Endothelial cell of umbilical vein (primary cell): ENCODE measurements around the gene AP2A2. TPM values are rescaled to one million over a fixed set of nuclear protein-coding genes. Genes with fewer than 3 reads are reported as not detected.

Source experiments
- BruUV-seq: library from RNA; stranded (reverse); fragments of 400-500 nt; replicated peaks from 2 replicates; lab custom pipeline; 2021; lab: Mats Ljungman, UMichigan
- CTCF ChIA-PET: fragments of 300-600, 350-600 bp; sonication (Branson Sonifier 250); formaldehyde crosslinking; loops from one replicate; lab custom pipeline; 2021; ENCODE audit warnings: antibody characterized with exemption, inconsistent platforms; lab: Charles Lee
- POLR2A ChIA-PET: fragments of 300-600, 350-600 bp; sonication (Branson Sonifier 250); formaldehyde crosslinking; loops from one replicate; lab custom pipeline; 2021; ENCODE audit warnings: antibody characterized with exemption, inconsistent platforms; lab: Charles Lee
- DNase-seq: peaks from one replicate; pipeline ENCODE4 v3.0.0-alpha.2; 2011; ENCODE audit warnings: low read depth, low spot score
- FAIRE-seq: peaks from 2 replicates; lab custom pipeline; 2011; peaks lifted over from hg19 to GRCh38; lab: Jason Lieb, UNC
- H2AFZ ChIP-seq: 2 replicates; pipeline ENCODE4 v1.6.0; 2012; ENCODE audit warnings: low read depth, low read length, control low read depth, inconsistent platforms
- H3K27ac ChIP-seq: 2 replicates; pipeline ENCODE4 v1.5.1; 2011; ENCODE audit warnings: low read depth, mild to moderate bottlenecking, control low read depth, low read length, moderate library complexity; ENCODE audit not compliant: insufficient read depth
- H3K27me3 ChIP-seq, 2 experiments: 2 replicates each; pipeline versions ENCODE4 v1.6.0 to v1.6.1; 2011; ENCODE audit warnings: low read length in 2 of 2, mixed read lengths in 1 of 2; ENCODE audit not compliant: control insufficient read depth in 2 of 2, insufficient read depth in 2 of 2
- H3K36me3 ChIP-seq, 2 experiments: 2 replicates in 1 of 2; 3 replicates in 1 of 2; pipeline ENCODE4 v1.5.1; 2011; ENCODE audit warnings: low read length in 2 of 2, mild to moderate bottlenecking in 1 of 2, moderate library complexity in 1 of 2; ENCODE audit not compliant: control insufficient read depth in 2 of 2, insufficient read depth in 2 of 2; ENCODE audit errors: extremely low read depth in 1 of 2
- H3K4me1 ChIP-seq: 3 replicates; pipeline ENCODE4 v1.5.1; 2011; ENCODE audit warnings: mild to moderate bottlenecking, low read length; ENCODE audit not compliant: control insufficient read depth, insufficient read depth; ENCODE audit errors: extremely low read depth
- H3K4me2 ChIP-seq: 2 replicates; pipeline ENCODE4 v1.6.1; 2011; ENCODE audit warnings: low read length, control low read depth, mixed read lengths; ENCODE audit not compliant: insufficient read depth
- H3K4me3 ChIP-seq, 3 experiments: fragments of 200-600 bp in 1 of 3; sonication (generic), shearing (Covaris generic) in 1 of 3; replicated peaks in 1 of 3; 2 replicates each; pipeline ENCODE4 v1.5.1; 2011 to 2016; ENCODE audit warnings: control low read depth in 3 of 3, low read length in 3 of 3, mild to moderate bottlenecking in 2 of 3, inconsistent platforms in 1 of 3, low read depth in 1 of 3, moderate library complexity in 1 of 3; ENCODE audit not compliant: insufficient read depth in 1 of 3
- H3K79me2 ChIP-seq: 2 replicates; pipeline ENCODE4 v1.6.0; 2012; ENCODE audit warnings: low read length, inconsistent platforms; ENCODE audit not compliant: control insufficient read depth, insufficient read depth
- H3K9ac ChIP-seq: replicated peaks from 2 replicates; pipeline ENCODE3; 2011; ENCODE audit warnings: low read length, control low read depth; ENCODE audit not compliant: insufficient read depth; ENCODE audit errors: extremely low read depth
- H3K9me1 ChIP-seq: replicated peaks from 3 replicates; pipeline ENCODE4 v1.6.0; 2011; ENCODE audit warnings: mild to moderate bottlenecking, low read length; ENCODE audit not compliant: control insufficient read depth, insufficient read depth; ENCODE audit errors: extremely low read depth
- H3K9me3 ChIP-seq: replicated peaks from 2 replicates; pipeline ENCODE4 v1.5.1; 2012; ENCODE audit warnings: low read length, inconsistent platforms; ENCODE audit not compliant: control insufficient read depth, insufficient read depth
- H4K20me1 ChIP-seq: replicated peaks from 2 replicates; pipeline ENCODE3; 2011; ENCODE audit warnings: mild to moderate bottlenecking, low read length; ENCODE audit not compliant: control insufficient read depth, insufficient read depth; ENCODE audit errors: extremely low read depth
- FOS ChIP-seq: IDR thresholded peaks from 2 replicates; pipeline ENCODE4 v1.6.1; 2011; ENCODE audit warnings: mild to moderate bottlenecking, low read length, moderate library complexity, borderline replicate concordance; ENCODE audit not compliant: insufficient read depth
- MYC ChIP-seq: IDR thresholded peaks from one replicate; pipeline ENCODE4 v1.6.1; 2011; ENCODE audit warnings: mild to moderate bottlenecking, low read depth, low read length
- dilution Hi-C: fragments of 300-500 bp; cut with MboI; formaldehyde crosslinking; loops from one replicate; pipeline ENCODE4 v1.15.0; 2019; ENCODE audit warnings: low sequenced_read_pairs; ENCODE audit not compliant: extremely low pct_ligation_motif_present
- intact Hi-C: fragments of 100-400 bp; cut with micrococcal nuclease; formaldehyde crosslinking; loops from one replicate; pipeline ENCODE4 v1.10.0; 2022
- polyA plus RNA-seq, 4 experiments: library from polyadenylated mRNA; depleted of rRNA in 3 of 4; stranded (reverse) in 3 of 4; unstranded in 1 of 4; fragments of >200 nt; gene quantifications; 2 replicates each; pipeline versions ENCODE4 v1.2.1 to v1.2.3, GENCODE V29; 2011 to 2012; ENCODE audit warnings: missing spikeins in 1 of 4
- total RNA-seq: library from RNA; stranded (reverse); gene quantifications from 2 replicates; pipeline ENCODE4 v1.2.3, GENCODE V29; 2021
- TF ChIP-seq, protein P1 (sequence below), 2 donors: IDR thresholded peaks; 1 replicate in 1 of 2; 2 replicates in 1 of 2; pipeline ENCODE4 v1.5.1; 2011; ENCODE audit warnings: low read length in 2 of 2, mild to moderate bottlenecking in 2 of 2, moderate library complexity in 2 of 2, control low read depth in 1 of 2, inconsistent platforms in 1 of 2, low read depth in 1 of 2; ENCODE audit not compliant: insufficient read depth in 1 of 2; ENCODE audit errors: extremely low read depth in 1 of 2

Gene AP2A2
- total and polyA plus RNA-seq, 2 donors (not counting 3 experiments of a cell fraction or from before 2014, with no cell fraction given) = 89.5 to 92.6 TPM

DNA sequence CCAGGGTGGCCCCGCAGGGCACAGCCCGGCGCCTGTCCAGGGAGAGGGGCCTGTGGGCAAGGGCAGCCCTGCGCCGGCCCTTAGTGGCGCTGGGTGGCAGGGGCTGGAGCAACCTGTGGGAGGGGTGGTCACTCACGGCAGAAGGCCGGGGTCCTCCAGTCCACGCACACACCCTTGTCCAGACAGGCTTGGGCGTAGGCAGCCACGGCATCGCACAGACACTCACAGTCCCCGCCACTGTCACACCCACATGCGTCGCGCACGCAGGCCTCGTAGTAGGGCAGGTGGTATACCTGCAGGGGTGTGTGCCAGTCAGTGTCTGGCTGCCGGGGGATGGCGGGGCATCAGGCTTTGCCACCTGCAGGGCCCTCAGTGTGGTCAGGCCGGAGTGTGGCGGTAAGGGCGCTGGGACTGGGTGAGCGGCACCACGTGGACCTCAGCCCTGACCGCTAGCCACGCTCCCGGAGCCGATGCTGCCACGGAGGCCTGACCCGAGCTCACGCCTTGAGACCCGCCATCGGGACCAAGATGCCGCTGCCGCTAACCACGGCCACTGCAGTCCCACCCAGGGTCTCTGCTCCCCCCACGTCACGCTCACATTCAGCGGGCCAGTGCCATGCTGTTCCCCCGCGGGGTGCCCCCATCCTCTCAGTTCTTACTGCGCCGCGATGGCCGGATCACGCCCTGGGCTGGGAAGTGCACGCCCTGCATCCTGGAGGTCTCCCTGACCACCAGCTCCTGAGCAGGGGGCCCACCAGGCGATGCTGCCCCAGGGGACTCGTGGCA, 98.3 kb downstream of the AP2A2 start:
- no peak for DNase-seq
- no peak overlapping the region for H3K4me3 ChIP-seq
- H3K4me2 ChIP-seq = no peak overlapping the region
- H3K9me3 ChIP-seq = no peaks in the 10 kb centered on the region
- intact Hi-C loops (no loop called here), dilution Hi-C loops (no loop called here)
- H3K79me2 ChIP-seq = no peaks in the 10 kb centered on the region
- ChIA-PET POLR2A (no interaction called here), CTCF (no interaction called here)
- no peaks in the 10 kb centered on the region for H3K36me3 ChIP-seq
- H3K27me3 ChIP-seq = no peaks in the 10 kb centered on the region
- no peaks in the 10 kb centered on the region for H3K4me1 ChIP-seq
- H2AFZ ChIP-seq = no peak overlapping the region
- TF ChIP-seq MYC (no peak), FOS (no peak)
- TF ChIP-seq, protein P1, sequence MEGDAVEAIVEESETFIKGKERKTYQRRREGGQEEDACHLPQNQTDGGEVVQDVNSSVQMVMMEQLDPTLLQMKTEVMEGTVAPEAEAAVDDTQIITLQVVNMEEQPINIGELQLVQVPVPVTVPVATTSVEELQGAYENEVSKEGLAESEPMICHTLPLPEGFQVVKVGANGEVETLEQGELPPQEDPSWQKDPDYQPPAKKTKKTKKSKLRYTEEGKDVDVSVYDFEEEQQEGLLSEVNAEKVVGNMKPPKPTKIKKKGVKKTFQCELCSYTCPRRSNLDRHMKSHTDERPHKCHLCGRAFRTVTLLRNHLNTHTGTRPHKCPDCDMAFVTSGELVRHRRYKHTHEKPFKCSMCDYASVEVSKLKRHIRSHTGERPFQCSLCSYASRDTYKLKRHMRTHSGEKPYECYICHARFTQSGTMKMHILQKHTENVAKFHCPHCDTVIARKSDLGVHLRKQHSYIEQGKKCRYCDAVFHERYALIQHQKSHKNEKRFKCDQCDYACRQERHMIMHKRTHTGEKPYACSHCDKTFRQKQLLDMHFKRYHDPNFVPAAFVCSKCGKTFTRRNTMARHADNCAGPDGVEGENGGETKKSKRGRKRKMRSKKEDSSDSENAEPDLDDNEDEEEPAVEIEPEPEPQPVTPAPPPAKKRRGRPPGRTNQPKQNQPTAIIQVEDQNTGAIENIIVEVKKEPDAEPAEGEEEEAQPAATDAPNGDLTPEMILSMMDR (IDR thresholded peaks at IDR 0.05; ENCODE audit: extremely low read depth in 1 of 2, insufficient read depth in 1 of 2, low read depth in 1 of 2, low read length in 2 of 2) = no peak
- no peaks in the 10 kb centered on the region for H4K20me1 ChIP-seq
- H3K27ac ChIP-seq = no peak overlapping the region
- BruUV-seq = no TSS peak
- no peak for FAIRE-seq
- no peaks in the 10 kb centered on the region for H3K9me1 ChIP-seq
- H3K9ac ChIP-seq = no peak overlapping the region
